Stimulated activated naive CD8-positive, alpha-beta T cell treated with anti-CD3 and anti-CD28 coated beads, Interleukin-15, amount 100 ng/mL, for 72 hours (primary cell): ENCODE data around the gene THSD4.

Experiments
- ATAC-seq: fragments of 150-1000 bp; cut with Tn5 transposase; 2 replicates; pipeline ENCODE4 v1.10.0; 2021; ENCODE audit warnings: mild to moderate bottlenecking, moderate library complexity
- DNase-seq, 2 donors: peaks; one replicate each; pipeline ENCODE4 v3.0.0; 2021 to 2022
- H3K27ac Mint-ChIP-seq, 2 donors: one replicate each; pipeline ENCODE4 v1.8.0; 2022; ENCODE audit warnings: mild to moderate bottlenecking in 2 of 2, mixed read lengths in 2 of 2, moderate library complexity in 2 of 2
- H3K27me3 Mint-ChIP-seq: one replicate; pipeline ENCODE4 v1.8.0; 2022; ENCODE audit warnings: mixed read lengths
- H3K4me1 Mint-ChIP-seq: one replicate; pipeline ENCODE4 v1.8.0; 2022; ENCODE audit warnings: mild to moderate bottlenecking, mixed read lengths
- H3K4me3 Mint-ChIP-seq, 2 donors: one replicate each; pipeline ENCODE4 v1.8.0; 2022; ENCODE audit warnings: mild to moderate bottlenecking in 2 of 2, mixed read lengths in 2 of 2, moderate library complexity in 1 of 2
- H3K9me3 Mint-ChIP-seq, 2 donors: one replicate each; pipeline ENCODE4 v1.8.0; 2022; ENCODE audit warnings: mixed read lengths in 2 of 2

THSD4 gene

DNA sequence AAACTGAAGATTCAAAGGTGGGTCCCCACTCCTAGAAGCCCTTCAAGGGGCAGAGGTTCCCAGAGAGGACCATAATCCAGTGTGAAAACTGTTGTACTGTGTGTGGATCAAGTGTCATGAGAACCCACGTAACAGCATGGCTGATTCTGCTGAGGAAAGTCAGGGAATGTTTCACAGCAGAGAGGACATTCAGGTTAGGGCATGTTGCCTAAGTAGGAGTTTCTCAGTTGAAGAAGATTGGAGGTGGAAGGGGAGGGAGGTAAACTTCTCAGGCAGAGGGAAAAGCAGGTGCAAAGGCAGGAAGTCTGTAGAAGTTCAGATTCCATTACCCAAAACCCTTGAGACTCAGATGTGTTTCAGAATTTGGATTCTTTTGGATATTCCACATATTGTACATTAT is 448.9 kb downstream of the THSD4 start:
- DNase-seq (no peak), ATAC-seq (no peak)
- Mint-ChIP-seq H3K27me3 (no peaks in the 10 kb centered on the region), H3K27ac (no peak overlapping the region), H3K4me3 (no peak overlapping the region), H3K9me3 (no peaks in the 10 kb centered on the region), H3K4me1 (no peaks in the 10 kb centered on the region)

DNA sequence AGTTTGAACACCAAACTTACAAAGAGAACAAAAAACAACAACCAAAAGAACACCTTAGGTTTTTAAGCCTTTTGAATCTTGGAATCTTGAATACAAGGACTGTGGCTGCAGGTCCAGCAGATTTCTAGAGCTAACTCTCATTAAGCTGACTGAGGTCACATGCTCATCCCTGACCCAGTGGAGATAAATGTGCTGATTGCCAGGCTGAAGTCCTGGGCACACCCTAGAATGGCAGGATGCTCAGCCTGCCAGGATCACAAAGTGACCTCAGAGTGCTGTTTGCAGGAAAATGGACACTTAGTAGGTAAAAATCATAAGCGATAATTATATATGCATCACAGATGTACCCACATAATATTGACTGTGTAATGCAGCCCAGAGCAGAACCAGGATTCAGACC is 449.7 kb downstream of the THSD4 start:
- DNase-seq: no peak
- no peak overlapping the region for H3K27ac Mint-ChIP-seq
- H3K27me3 Mint-ChIP-seq: no peaks in the 10 kb centered on the region
- no peaks in the 10 kb centered on the region for H3K4me1 Mint-ChIP-seq
- H3K4me3 Mint-ChIP-seq: no peak overlapping the region
- no peaks in the 10 kb centered on the region for H3K9me3 Mint-ChIP-seq
- ATAC-seq: no peak

DNA sequence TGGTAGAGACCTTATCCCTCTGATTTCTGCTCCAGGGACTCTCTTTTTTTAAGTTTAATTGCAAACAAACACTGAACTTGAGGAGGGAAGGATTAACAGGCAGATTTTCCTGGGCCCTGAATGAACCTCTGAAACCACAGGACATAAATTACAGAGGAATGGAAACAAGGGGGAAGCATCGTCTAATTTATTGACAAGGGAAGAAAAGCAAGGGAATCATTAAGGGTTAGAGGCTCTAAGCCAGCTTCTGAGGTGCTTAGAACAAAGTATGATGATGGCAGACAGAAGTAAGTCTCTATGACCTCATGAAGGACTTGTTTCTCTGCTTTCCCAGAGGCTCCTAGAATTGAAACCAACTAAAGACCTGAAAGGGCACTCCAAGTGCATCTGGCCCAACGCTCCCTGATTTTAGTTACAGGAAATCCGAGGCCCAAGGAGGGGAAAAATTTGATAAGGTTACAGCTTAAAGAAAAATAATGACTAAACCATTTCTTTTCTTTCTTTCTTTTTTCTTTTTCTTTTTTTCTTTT is 450.4 kb downstream of the THSD4 start:
- Mint-ChIP-seq H3K27ac (no peak overlapping the region), H3K9me3 (no peaks in the 10 kb centered on the region), H3K4me1 (no peaks in the 10 kb centered on the region), H3K4me3 (no peak overlapping the region), H3K27me3 (no peaks in the 10 kb centered on the region)
- DNase-seq (no peak), ATAC-seq (no peak)

DNA sequence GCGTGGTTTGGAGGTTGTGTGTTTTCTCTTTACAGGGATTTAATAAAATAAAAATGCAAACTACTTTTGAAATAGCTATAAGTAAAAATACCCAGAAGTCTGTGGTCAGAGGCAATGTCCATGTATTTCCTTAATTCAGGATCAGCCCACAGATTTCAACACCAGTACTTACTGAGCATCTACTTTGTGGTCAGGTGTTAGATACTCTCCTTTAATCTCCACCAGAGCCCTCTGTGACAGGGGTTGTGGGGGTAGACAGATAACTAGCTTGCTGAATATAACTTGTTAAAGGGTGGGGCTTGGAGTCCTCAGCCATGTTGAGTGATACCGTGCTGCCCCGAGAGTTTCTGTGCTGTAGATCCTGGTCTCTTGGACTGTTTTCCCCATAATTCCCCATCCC is 451.0 kb downstream of the THSD4 start:
- no peak for ATAC-seq
- Mint-ChIP-seq H3K9me3 (no peaks in the 10 kb centered on the region), H3K4me1 (no peaks in the 10 kb centered on the region), H3K27me3 (no peaks in the 10 kb centered on the region), H3K4me3 (no peak overlapping the region), H3K27ac (no peak overlapping the region)
- no peak for DNase-seq

GRCh38 chr15:71567173-71567572 is 451.9 kb downstream of the THSD4 start:
- Mint-ChIP-seq H3K9me3 (no peaks in the 10 kb centered on the region), H3K27ac (no peak overlapping the region), H3K27me3 (peaks cover under 1% of the 10 kb centered on the region), H3K4me3 (no peak overlapping the region), H3K4me1 (no peaks in the 10 kb centered on the region)
- ATAC-seq: no peak
- no peak for DNase-seq

- no peaks in the 10 kb centered on the region for H3K4me1 Mint-ChIP-seq
- no peak overlapping the region for H3K27ac Mint-ChIP-seq
- H3K4me3 Mint-ChIP-seq: no peak overlapping the region
- ATAC-seq (no peak), DNase-seq (no peak)
- peaks cover 9% of the 10 kb centered on the region for H3K27me3 Mint-ChIP-seq
- no peaks in the 10 kb centered on the region for H3K9me3 Mint-ChIP-seq
Measured at GRCh38 chr15:71568227-71568626, 453.0 kb downstream of the THSD4 start.

- ATAC-seq (no peak), DNase-seq (no peak)
- peaks cover 9% of the 10 kb centered on the region for H3K27me3 Mint-ChIP-seq
- no peaks in the 10 kb centered on the region for H3K9me3 Mint-ChIP-seq
- no peak overlapping the region for H3K4me3 Mint-ChIP-seq
- H3K27ac Mint-ChIP-seq: no peak overlapping the region
- no peaks in the 10 kb centered on the region for H3K4me1 Mint-ChIP-seq
Measured at GRCh38 chr15:71570736-71571135, 455.5 kb downstream of the THSD4 start.

DNA sequence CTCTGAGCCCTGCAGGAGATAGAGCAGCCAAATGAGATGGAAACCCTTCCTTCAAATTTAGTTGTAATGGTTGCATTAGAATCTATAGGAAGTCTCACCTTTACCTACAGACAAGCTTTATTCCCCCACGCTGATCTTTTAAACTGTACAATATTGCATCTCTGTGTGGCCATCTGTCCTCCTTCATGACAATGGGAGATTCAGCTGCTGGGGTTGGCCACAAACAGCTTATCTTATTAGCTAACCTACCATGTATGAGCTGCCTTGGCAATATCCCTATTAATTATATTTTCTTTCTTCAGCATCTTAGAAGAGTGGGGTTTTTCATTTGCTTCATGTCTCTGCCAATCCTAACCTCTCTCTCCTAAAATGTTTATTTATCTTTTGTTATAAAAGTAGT is 456.4 kb downstream of the THSD4 start:
- Mint-ChIP-seq H3K4me1 (no peaks in the 10 kb centered on the region), H3K27me3 (peaks cover 9% of the 10 kb centered on the region), H3K4me3 (no peak overlapping the region), H3K9me3 (no peaks in the 10 kb centered on the region), H3K27ac (no peak overlapping the region)
- no peak for DNase-seq
- ATAC-seq: no peak

DNA sequence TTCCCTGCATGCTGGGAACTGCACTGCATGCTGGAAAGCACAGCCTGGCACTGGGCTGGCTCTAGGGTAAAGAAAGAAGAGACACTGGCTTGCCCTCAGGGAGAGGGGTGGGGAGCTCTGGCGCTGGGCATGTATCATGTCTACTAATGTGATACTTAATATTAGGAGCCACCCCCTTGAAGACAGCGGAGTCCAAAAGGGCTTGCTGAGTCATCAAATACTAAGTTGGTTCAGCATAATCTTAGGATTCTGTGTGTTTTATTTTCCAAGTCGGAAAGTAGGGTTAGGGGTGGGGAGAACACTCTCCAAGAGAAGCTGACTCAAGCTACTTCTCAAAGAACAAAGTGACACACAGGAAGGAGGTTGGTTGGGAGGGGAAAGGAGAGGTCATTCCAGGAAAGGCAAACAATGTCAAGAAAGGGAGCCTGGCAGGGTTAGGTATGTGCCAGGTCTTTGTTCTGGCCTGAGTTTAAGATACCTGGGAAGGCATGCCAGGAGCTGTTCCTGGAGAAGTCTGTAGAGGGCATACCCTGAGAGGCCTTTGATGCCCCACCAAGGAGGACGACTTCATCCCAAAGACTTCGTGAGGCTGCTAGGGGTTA is 457.3 kb downstream of the THSD4 start:
- no peak overlapping the region for H3K27ac Mint-ChIP-seq
- no peak for ATAC-seq
- peaks cover 9% of the 10 kb centered on the region for H3K27me3 Mint-ChIP-seq
- H3K4me3 Mint-ChIP-seq: no peak overlapping the region
- no peaks in the 10 kb centered on the region for H3K4me1 Mint-ChIP-seq
- no peaks in the 10 kb centered on the region for H3K9me3 Mint-ChIP-seq
- no peak for DNase-seq

DNA sequence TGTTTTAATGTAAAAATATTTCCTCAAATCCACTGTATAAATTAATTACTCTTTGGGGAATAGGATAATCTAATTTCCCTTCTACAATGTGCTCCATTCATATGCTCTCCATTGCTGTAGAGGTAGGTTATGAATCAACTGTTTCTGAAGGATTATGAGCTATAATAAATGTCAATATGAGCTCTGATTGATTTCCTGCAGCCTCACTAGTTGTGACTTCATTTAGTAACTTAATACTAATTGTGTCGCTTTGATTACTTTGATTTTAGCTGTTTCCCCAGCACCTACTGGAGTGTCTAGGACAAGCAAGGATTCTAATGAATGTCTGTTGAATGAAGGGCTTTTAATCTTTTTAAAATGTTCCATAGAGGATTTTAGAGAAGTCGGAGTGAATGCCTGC is 458.3 kb downstream of the THSD4 start:
- DNase-seq: no peak
- Mint-ChIP-seq H3K4me3 (no peak overlapping the region), H3K27me3 (peaks cover 9% of the 10 kb centered on the region), H3K9me3 (no peaks in the 10 kb centered on the region), H3K4me1 (no peaks in the 10 kb centered on the region), H3K27ac (no peak overlapping the region)
- ATAC-seq: no peak

DNA sequence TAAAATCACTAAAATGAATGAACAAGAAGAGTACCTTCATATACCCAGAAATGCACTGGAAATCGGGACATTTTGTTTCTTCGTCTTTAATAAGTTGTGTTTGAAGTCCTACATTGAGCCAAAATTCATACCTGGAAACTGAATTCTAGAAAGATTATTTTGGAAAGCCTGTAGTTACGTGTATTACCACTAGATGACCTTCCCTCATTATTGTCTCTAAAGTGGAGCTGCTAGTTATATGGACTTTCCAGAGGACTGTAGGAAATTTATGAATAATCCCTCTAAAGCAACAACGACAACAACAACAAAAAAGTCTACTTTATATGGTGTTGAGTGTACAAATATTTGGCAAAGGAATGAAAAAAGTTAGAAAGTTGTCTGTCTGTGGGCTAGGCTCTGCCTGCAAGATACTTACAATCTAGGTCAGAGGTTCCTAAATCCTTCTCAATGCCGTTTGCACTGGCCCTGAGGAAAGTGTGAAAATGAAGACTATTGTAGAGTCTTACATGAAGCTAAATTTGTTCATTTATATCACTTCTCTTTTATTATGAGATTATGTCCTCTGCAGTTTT is 460.3 kb downstream of the THSD4 start:
- Mint-ChIP-seq H3K27me3 (peaks cover 9% of the 10 kb centered on the region), H3K27ac (no peak overlapping the region), H3K4me3 (no peak overlapping the region), H3K9me3 (no peaks in the 10 kb centered on the region), H3K4me1 (no peaks in the 10 kb centered on the region)
- DNase-seq: no peak
- ATAC-seq: no peak

GRCh38 chr15:71577071-71577470 is 461.8 kb downstream of the THSD4 start:
- no peak for DNase-seq
- Mint-ChIP-seq H3K4me1 (no peaks in the 10 kb centered on the region), H3K27ac (no peak overlapping the region), H3K27me3 (peaks cover 9% of the 10 kb centered on the region), H3K4me3 (no peak overlapping the region), H3K9me3 (no peaks in the 10 kb centered on the region)
- no peak for ATAC-seq

GRCh38 chr15:71581398-71581930 is 466.2 kb downstream of the THSD4 start:
- Mint-ChIP-seq H3K9me3 (peaks cover 11 to 22% of the 10 kb centered on the region in 2 donors), H3K27ac (no peak overlapping the region), H3K27me3 (peaks cover 8% of the 10 kb centered on the region), H3K4me1 (no peaks in the 10 kb centered on the region), H3K4me3 (no peak overlapping the region)
- DNase-seq (no peak), ATAC-seq (no peak)

- peaks cover 11 to 23% of the 10 kb centered on the region in 2 donors for H3K9me3 Mint-ChIP-seq
- no peak overlapping the region for H3K4me3 Mint-ChIP-seq
- H3K27ac Mint-ChIP-seq: no peak overlapping the region
- no peak for ATAC-seq
- no peak for DNase-seq
- H3K4me1 Mint-ChIP-seq: no peaks in the 10 kb centered on the region
- H3K27me3 Mint-ChIP-seq: peaks cover 8% of the 10 kb centered on the region
Measured at GRCh38 chr15:71585159-71585558, 469.9 kb downstream of the THSD4 start.

- no peak for ATAC-seq
- H3K4me1 Mint-ChIP-seq: no peaks in the 10 kb centered on the region
- peaks cover 8% of the 10 kb centered on the region for H3K27me3 Mint-ChIP-seq
- no peak overlapping the region for H3K27ac Mint-ChIP-seq
- no peak overlapping the region for H3K4me3 Mint-ChIP-seq
- DNase-seq: no peak
- peaks cover 11 to 23% of the 10 kb centered on the region in 2 donors for H3K9me3 Mint-ChIP-seq
Measured at GRCh38 chr15:71586463-71586862, 471.2 kb downstream of the THSD4 start.

DNA sequence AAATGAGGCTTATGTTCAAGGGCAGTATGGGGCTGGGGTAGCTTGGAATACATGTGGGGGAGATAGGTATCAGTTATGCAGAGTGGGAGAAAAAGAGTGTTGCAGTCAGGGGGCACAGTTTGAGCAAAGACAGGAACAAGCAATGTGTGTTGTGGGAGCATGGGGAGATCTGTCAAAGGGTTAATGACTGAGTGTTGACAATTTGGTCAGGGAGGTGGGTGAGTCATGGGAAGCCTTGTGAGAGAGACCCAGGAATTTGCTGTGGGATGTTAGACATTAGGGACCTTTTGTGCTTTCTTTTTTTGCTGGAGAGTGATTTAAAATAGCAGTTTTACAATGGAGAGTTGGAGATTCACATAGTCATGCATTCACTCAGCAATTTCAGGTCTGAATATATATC is 473.5 kb downstream of the THSD4 start:
- DNase-seq: no peak
- Mint-ChIP-seq H3K27me3 (peaks cover 8% of the 10 kb centered on the region), H3K9me3 (peaks cover 11 to 23% of the 10 kb centered on the region in 2 donors), H3K4me3 (no peak overlapping the region), H3K27ac (no peak overlapping the region), H3K4me1 (no peaks in the 10 kb centered on the region)
- no peak for ATAC-seq

GRCh38 chr15:71591057-71591456 is 475.8 kb downstream of the THSD4 start:
- peaks cover 0 to 5% of the 10 kb centered on the region in 2 donors for H3K9me3 Mint-ChIP-seq
- H3K27ac Mint-ChIP-seq: no peak overlapping the region
- DNase-seq: no peak
- H3K4me1 Mint-ChIP-seq: no peaks in the 10 kb centered on the region
- ATAC-seq: no peak
- no peak overlapping the region for H3K4me3 Mint-ChIP-seq
- no peaks in the 10 kb centered on the region for H3K27me3 Mint-ChIP-seq
